Naive thymus-derived CD4-positive, alpha-beta T cell (primary cell): Measurements from ENCODE around the gene FITM1. TPM values are rescaled to one million over a fixed set of nuclear protein-coding genes. Genes with fewer than 3 reads are reported as not detected.
"Not testable (repeated sequence)": the region's sequence is repeated elsewhere in the genome, so short reads cannot be mapped to it uniquely, and the experiment has no call there.

ENCODE experiments used
- ATAC-seq: fragments of 150-1000 bp; cut with Tn5 transposase; 2 replicates; pipeline ENCODE4 v1.10.0; 2021; ENCODE audit warnings: mild to moderate bottlenecking, moderate library complexity
- CTCF ChIA-PET: fragments of 350-600 bp; sonication (Branson Sonifier 250); formaldehyde crosslinking; loops from one replicate; lab custom pipeline; 2021; ENCODE audit warnings: antibody characterized with exemption; lab: Charles Lee
- POLR2A ChIA-PET: fragments of 350-600 bp; sonication (Branson Sonifier 250); formaldehyde crosslinking; loops from one replicate; lab custom pipeline; 2021; ENCODE audit warnings: antibody characterized with exemption, inconsistent platforms; lab: Charles Lee
- DNase-seq, 9 donors: peaks; one replicate each; pipeline versions ENCODE4 v3.0.0 to v3.0.0-alpha.2; 2020 to 2022; ENCODE audit warnings: mixed read lengths in 1 of 9
- H3K27ac ChIP-seq: one replicate; pipeline ENCODE4 v1.7.0; 2013; ENCODE audit warnings: mild to moderate bottlenecking, low read depth, low read length, moderate library complexity
- H3K27me3 ChIP-seq, 2 donors: one replicate each; pipeline ENCODE4 v1.7.0; 2013; ENCODE audit warnings: low read length in 2 of 2, mild to moderate bottlenecking in 2 of 2, moderate library complexity in 2 of 2; ENCODE audit not compliant: control insufficient read depth in 2 of 2, insufficient read depth in 2 of 2
- H3K36me3 ChIP-seq, 3 experiments: 1 replicate in 2 of 3; 2 replicates in 1 of 3; pipeline ENCODE4 v1.7.0; 2013; ENCODE audit warnings: low read length in 3 of 3, mild to moderate bottlenecking in 3 of 3, moderate library complexity in 1 of 3; ENCODE audit not compliant: insufficient read depth in 3 of 3, control insufficient read depth in 2 of 3
- H3K4me1 ChIP-seq, 2 donors: one replicate each; pipeline ENCODE4 v1.7.0; 2013; ENCODE audit warnings: low read length in 2 of 2, mild to moderate bottlenecking in 2 of 2, moderate library complexity in 1 of 2; ENCODE audit not compliant: control insufficient read depth in 2 of 2, insufficient read depth in 2 of 2
- H3K4me3 ChIP-seq: 2 replicates; pipeline ENCODE4 v1.7.0; 2013; ENCODE audit warnings: mild to moderate bottlenecking, low read length
- H3K9me3 ChIP-seq, 3 experiments: 1 replicate in 2 of 3; 2 replicates in 1 of 3; pipeline ENCODE4 v1.7.0; 2013; ENCODE audit warnings: low read length in 3 of 3; ENCODE audit not compliant: control insufficient read depth in 2 of 3
- H3K27ac Mint-ChIP-seq, 9 donors: one replicate each; pipeline ENCODE4 v1.8.0; 2020 to 2022; ENCODE audit warnings: mixed read lengths in 9 of 9, mild to moderate bottlenecking in 8 of 9, moderate library complexity in 5 of 9, inconsistent platforms in 2 of 9
- H3K27me3 Mint-ChIP-seq, 5 donors: one replicate each; pipeline ENCODE4 v1.8.0; 2021 to 2022; ENCODE audit warnings: mixed read lengths in 5 of 5, mild to moderate bottlenecking in 1 of 5
- H3K36me3 Mint-ChIP-seq, 5 donors: one replicate each; pipeline ENCODE4 v1.8.0; 2020 to 2022; ENCODE audit warnings: mixed read lengths in 5 of 5, mild to moderate bottlenecking in 3 of 5, inconsistent platforms in 1 of 5
- H3K4me1 Mint-ChIP-seq, 7 donors: one replicate each; pipeline ENCODE4 v1.8.0; 2020 to 2022; ENCODE audit warnings: mixed read lengths in 7 of 7, mild to moderate bottlenecking in 3 of 7, inconsistent platforms in 1 of 7
- H3K4me3 Mint-ChIP-seq, 10 donors: one replicate each; pipeline ENCODE4 v1.8.0; 2020 to 2022; ENCODE audit warnings: mild to moderate bottlenecking in 10 of 10, mixed read lengths in 10 of 10, moderate library complexity in 6 of 10, inconsistent platforms in 2 of 10
- H3K9me3 Mint-ChIP-seq, 11 donors: one replicate each; pipeline ENCODE4 v1.8.0; 2020 to 2022; ENCODE audit warnings: mixed read lengths in 11 of 11, mild to moderate bottlenecking in 4 of 11, inconsistent platforms in 1 of 11, moderate library complexity in 1 of 11
- intact Hi-C, 2 donors: fragments of 100-400 bp; cut with micrococcal nuclease; formaldehyde crosslinking; loops; one replicate each; pipeline ENCODE4 v1.15.1; 2023
- polyA plus RNA-seq, 2 donors: library from polyadenylated mRNA; unstranded; fragments of 300-500 nt; fragmentation: Illumina TruSeq; gene quantifications; one replicate each; pipeline ENCODE4 v1.2.3, GENCODE V29; 2021
- total RNA-seq, 6 experiments: library from RNA in 5 of 6; stranded (reverse) in 5 of 6; gene quantifications; 1 replicate in 5 of 6; 2 replicates in 1 of 6; pipeline ENCODE4 v1.2.3 and lab custom pipeline; 2021 to 2026

The FITM1 gene
- total and polyA plus RNA-seq, 7 experiments from 2014 or later, result 0.48 to 4.3 (median 1.8) TPM

DNA sequence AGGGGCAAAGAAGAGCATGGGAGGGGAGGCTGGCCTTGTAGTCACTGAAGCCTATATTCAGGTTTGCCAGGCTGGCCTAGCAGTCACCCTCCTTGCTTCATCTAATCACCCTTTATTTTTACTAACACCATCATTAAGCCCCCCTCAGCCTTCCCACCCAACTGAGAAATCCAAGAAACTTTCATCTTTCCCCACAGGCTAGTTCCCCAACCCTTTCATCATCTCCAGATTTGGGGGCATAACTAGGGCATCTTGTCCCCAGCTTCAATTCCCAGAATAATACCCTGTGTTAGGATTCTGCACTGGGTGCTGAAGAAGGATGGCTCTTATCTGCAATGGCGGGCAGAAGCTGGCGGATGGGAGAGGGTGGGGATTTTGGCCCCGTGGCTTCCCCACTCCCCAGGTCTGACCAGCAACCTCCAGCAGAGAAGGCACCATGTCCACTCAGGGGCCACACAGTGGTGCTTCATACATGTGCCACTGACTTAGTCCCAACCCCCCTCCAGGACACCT lies 29.4 kb upstream of the FITM1 start:
- CTCF ChIA-PET, result interaction anchor here (1.4 to 11.7 kb wide), 3 partner anchors 7 to 45 kb away, joined by 3 to 246 read pairs (median 165); partner anchors contain the start of genes CARMIL3 and PCK2
- H3K27ac ChIP-seq, result no peak overlapping the region
- peaks cover 0 to 2% (median 0%) of the 10 kb centered on the region in 11 donors for H3K9me3 Mint-ChIP-seq
- H3K36me3 ChIP-seq, result peaks cover 0 to 45% (median 5%) of the 10 kb centered on the region in 3 experiments
- no peak for ATAC-seq
- DNase-seq, result no peak
- POLR2A ChIA-PET, result interaction anchor here (0.7 to 1.1 kb wide), 2 partner anchors 13 to 21 kb away, joined by 3 read pairs; partner anchors contain the start of genes DCAF11 and NRL
- H3K4me1 ChIP-seq, result no peaks in the 10 kb centered on the region
- H3K4me3 Mint-ChIP-seq, result no peak overlapping the region
- H3K4me3 ChIP-seq, result no peak overlapping the region
- H3K27me3 ChIP-seq, result no peaks in the 10 kb centered on the region
- H3K27ac Mint-ChIP-seq, result peak overlapping the region in 1 of 9 donors; percentile 15
- H3K9me3 ChIP-seq, result no peaks in the 10 kb centered on the region
- H3K27me3 Mint-ChIP-seq, result no peaks in the 10 kb centered on the region
- intact Hi-C loops, result no loop called here
- H3K4me1 Mint-ChIP-seq, result peaks cover 5 to 15% (median 7%) of the 10 kb centered on the region in 7 donors
- peaks cover 3 to 44% (median 15%) of the 10 kb centered on the region in 5 donors for H3K36me3 Mint-ChIP-seq

- peaks cover 0 to 16% (median 0%) of the 10 kb centered on the region in 7 donors for H3K4me1 Mint-ChIP-seq
- CTCF ChIA-PET, result interaction anchor here (0.8 to 11.7 kb wide), 4 partner anchors 9 to 47 kb away, joined by 3 to 246 read pairs (median 84); partner anchors contain the start of genes CARMIL3 and PCK2
- peaks cover 3 to 44% (median 15%) of the 10 kb centered on the region in 5 donors for H3K36me3 Mint-ChIP-seq
- Histone ChIP-seq H3K4me1 (no peaks in the 10 kb centered on the region), H3K27me3 (no peaks in the 10 kb centered on the region), H3K9me3 (no peaks in the 10 kb centered on the region), H3K27ac (no peak overlapping the region), H3K4me3 (no peak overlapping the region), H3K36me3 (peaks cover 0 to 45% (median 5%) of the 10 kb centered on the region in 3 experiments)
- ATAC-seq, result no peak
- no peak overlapping the region for H3K4me3 Mint-ChIP-seq
- peak overlapping the region in 2 of 9 donors; percentile 19 to 43 for H3K27ac Mint-ChIP-seq
- intact Hi-C loops, result no loop called here
- no peaks in the 10 kb centered on the region for H3K27me3 Mint-ChIP-seq
- DNase-seq, result no peak
- H3K9me3 Mint-ChIP-seq, result peaks cover 0 to 2% (median 0%) of the 10 kb centered on the region in 11 donors
- POLR2A ChIA-PET, result interaction anchor here (0.9 to 3.0 kb wide), 2 partner anchors 12 to 45 kb away, joined by 3 to 9 read pairs; partner anchors contain the start of genes DCAF11, NRL and RNF31
Observed at GRCh38 chr14:24102357-24103048, 28.0 kb upstream of the FITM1 start.

DNA sequence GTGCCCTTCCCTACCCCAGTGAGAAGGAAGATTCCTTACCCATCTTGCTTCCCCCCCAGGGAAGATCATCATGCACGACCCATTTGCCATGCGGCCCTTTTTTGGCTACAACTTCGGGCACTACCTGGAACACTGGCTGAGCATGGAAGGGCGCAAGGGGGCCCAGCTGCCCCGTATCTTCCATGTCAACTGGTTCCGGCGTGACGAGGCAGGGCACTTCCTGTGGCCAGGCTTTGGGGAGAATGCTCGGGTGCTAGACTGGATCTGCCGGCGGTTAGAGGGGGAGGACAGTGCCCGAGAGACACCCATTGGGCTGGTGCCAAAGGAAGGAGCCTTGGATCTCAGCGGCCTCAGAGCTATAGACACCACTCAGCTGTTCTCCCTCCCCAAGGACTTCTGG lies 27.0 kb upstream of the FITM1 start:
- intact Hi-C loops, result no loop called here
- H3K27ac Mint-ChIP-seq, result peak overlapping the region in 2 of 9 donors; percentile 31 to 48
- ATAC-seq, result no peak

DNA sequence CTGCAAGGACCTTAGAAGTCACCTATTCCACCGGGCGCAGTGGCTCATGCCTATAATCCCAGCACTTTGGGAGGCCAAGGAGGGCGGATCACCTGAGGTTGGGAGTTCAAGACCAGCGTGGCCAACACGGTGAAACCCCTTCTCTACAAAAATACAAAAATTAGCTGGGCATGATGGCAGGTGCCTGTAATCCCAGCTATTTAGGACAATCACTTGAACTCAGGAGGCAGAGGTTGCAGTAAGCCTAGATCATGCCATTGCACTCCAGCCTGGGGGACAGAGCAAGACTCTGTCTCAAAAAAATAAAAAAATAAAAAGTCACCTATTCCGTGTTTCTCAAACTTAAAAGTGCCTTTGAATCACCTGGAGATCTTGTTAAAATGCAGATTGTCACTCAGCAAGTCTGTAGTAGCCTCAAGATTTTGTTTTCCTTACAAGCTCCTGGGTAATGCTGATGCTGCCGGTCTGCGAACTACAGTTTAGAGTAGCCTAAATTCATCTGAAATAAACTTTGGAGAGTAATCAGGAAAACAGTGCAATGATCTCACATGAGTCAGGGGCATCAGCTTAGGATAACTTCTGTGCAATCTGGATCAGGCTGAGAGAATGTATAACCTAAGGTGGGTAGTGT lies 24.7 kb upstream of the FITM1 start:
- Histone ChIP-seq H3K36me3 (peaks cover 0 to 20% (median 0%) of the 10 kb centered on the region in 3 experiments), H3K4me1 (peaks cover 9 to 11% of the 10 kb centered on the region in 2 donors)
- H3K9me3 Mint-ChIP-seq, ATAC-seq, H3K27ac ChIP-seq, intact Hi-C loops, H3K27me3 Mint-ChIP-seq, H3K4me3 Mint-ChIP-seq, H3K9me3 ChIP-seq, H3K4me3 ChIP-seq, H3K27me3 ChIP-seq, DNase-seq: not testable (repeated sequence)
- CTCF ChIA-PET, result interaction anchor here (0.5 to 11.7 kb wide), 8 partner anchors 8 to 55 kb away, joined by 3 to 246 read pairs (median 24); partner anchors contain the start of genes CARMIL3, DCAF11, IRF9 and PCK2
- POLR2A ChIA-PET, result interaction anchor here (0.9 to 6.7 kb wide), 7 partner anchors 11 to 50 kb away, joined by 3 to 85 read pairs (median 4); partner anchors contain the start of genes EMC9, PCK2, PSME2 and RNF31
- Mint-ChIP-seq H3K27ac (peak overlapping the region in 3 of 9 donors; percentile 9 to 48 (median 46)), H3K4me1 (peaks cover 9 to 28% (median 13%) of the 10 kb centered on the region in 7 donors), H3K36me3 (peaks cover 3 to 34% (median 15%) of the 10 kb centered on the region in 5 donors)

More for the DNA sequence above, 27.0 kb upstream of the FITM1 start:
- H3K27me3 Mint-ChIP-seq, result no peaks in the 10 kb centered on the region
- H3K36me3 Mint-ChIP-seq, result peaks cover 3 to 44% (median 15%) of the 10 kb centered on the region in 5 donors
- H3K4me3 Mint-ChIP-seq, result no peak overlapping the region
- Histone ChIP-seq H3K36me3 (peaks cover 0 to 40% (median 5%) of the 10 kb centered on the region in 3 experiments), H3K4me3 (no peak overlapping the region), H3K27me3 (no peaks in the 10 kb centered on the region), H3K27ac (no peak overlapping the region), H3K4me1 (peaks cover under 1 to 2% of the 10 kb centered on the region in 2 donors), H3K9me3 (no peaks in the 10 kb centered on the region)
- peaks cover 1 to 22% (median 5%) of the 10 kb centered on the region in 7 donors for H3K4me1 Mint-ChIP-seq
- peaks cover 0 to 2% (median 0%) of the 10 kb centered on the region in 11 donors for H3K9me3 Mint-ChIP-seq
- POLR2A ChIA-PET, result interaction anchor here (3.0 to 6.0 kb wide), 2 partner anchors 9 to 11 kb away, joined by 9 to 85 read pairs; partner anchors contain the start of genes DCAF11, NRL and PCK2
- DNase-seq, result no peak
- CTCF ChIA-PET, result interaction anchor here (11.5 to 11.7 kb wide), 2 partner anchors 10 to 48 kb away, joined by 165 to 246 read pairs; partner anchors contain the start of genes CARMIL3 and PCK2

DNA sequence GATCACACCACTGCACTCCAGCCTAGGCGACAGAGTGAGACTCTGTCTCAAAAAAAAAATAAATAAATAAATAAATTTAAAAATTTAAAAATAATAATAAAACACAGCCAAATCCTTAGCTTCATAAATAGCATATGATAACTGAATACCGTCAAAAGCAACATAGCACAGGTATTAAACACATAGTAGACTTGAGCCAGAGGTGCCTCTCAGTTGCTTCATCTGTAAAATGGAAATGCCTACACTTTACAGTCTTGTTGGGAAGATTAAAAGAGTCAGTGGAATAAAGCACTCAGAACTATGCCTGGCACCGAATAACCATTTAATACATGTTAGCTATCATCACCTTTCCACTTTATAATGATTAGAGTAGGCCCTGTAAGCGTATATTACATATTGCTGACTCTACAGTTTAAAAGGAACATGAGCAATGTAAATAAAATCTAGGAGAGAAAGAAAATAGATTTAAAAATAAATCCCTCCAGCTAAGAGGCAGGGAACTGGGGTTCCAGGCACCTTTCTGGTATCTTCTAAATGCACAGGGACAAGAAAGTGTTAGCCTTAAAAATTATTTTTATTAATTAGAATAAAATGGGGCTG lies 23.7 kb upstream of the FITM1 start:
- Mint-ChIP-seq H3K27ac (peak overlapping the region in 1 of 9 donors; percentile 92), H3K9me3 (peaks cover 0 to 2% (median 0%) of the 10 kb centered on the region in 11 donors), H3K36me3 (peaks cover 3 to 29% (median 15%) of the 10 kb centered on the region in 5 donors), H3K4me1 (peaks cover 9 to 28% (median 13%) of the 10 kb centered on the region in 7 donors), H3K4me3 (no peak overlapping the region), H3K27me3 (no peaks in the 10 kb centered on the region)
- ChIA-PET POLR2A (interaction anchor here (0.8 to 6.7 kb wide), 10 partner anchors 9 to 323 kb away, joined by 3 to 85 read pairs (median 18); partner anchors contain the start of genes KHNYN, PCK2, PSME1 and PSME2), CTCF (interaction anchor here (0.5 to 11.7 kb wide), 7 partner anchors 13 to 639 kb away, joined by 3 to 246 read pairs (median 28); partner anchors contain the start of genes CARMIL3, IRF9, PCK2 and RNF31)
- no peak overlapping the region for H3K27ac ChIP-seq
- H3K4me1 ChIP-seq, result peaks cover 9 to 11% of the 10 kb centered on the region in 2 donors
- H3K27me3 ChIP-seq, result no peaks in the 10 kb centered on the region
- H3K36me3 ChIP-seq, result peaks cover 0 to 13% (median 0%) of the 10 kb centered on the region in 3 experiments
- ATAC-seq (no peak), DNase-seq (no peak)
- intact Hi-C loops, result no loop called here
- H3K9me3 ChIP-seq, result no peaks in the 10 kb centered on the region
- H3K4me3 ChIP-seq, result no peak overlapping the region
